Measurements from ENCODE around the gene ACP4. TPM values are rescaled to one million over a fixed set of nuclear protein-coding genes. Genes with fewer than 3 reads are reported as not detected.

Gene ACP4
- total and polyA plus RNA-seq, 2 of the 13 experiments (the other 11 are each of a cell fraction or from before 2014, with no cell fraction given), result 0.08 TPM; not detected in 1

DNA sequence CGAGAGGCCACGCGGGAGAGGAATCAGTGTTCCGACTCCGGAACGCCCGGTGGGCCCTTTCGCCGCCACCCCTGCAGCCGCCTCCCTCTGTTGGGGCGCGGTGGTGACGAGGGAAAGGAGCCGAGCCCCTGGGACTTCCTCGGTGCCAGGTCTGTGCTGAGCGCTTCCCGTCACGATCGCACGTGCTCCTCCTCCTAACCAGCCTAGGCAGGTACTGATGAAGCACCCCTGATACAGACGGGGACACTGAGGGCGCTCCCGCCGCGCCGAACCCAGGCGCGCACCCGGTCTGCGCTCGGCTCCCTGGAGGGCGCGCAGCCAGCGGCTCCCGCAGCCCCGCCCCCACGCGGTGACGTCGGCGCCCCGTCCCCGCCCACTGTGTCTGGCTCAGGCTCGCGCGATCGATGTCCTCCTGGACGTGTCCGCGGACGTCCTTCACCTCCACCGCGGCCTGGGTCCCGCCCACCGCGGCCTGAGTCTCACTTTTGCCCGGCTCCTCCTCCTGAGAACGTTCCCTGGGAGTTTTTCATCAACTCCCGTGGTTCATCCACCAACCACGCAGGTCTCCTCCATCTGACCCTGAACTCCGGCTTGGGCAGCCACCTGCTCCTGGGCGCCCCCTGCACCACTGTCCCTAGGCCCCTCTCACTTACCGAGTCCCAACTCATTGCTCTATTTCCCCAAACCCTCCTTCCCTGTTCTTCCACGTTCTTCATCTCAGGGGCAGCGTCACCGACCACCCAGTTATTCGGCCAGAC lies 45.7 kb downstream of the ACP4 start (continued):
- no peak for TF ChIP-seq POGZ (CRISPR knock-in tag; IDR thresholded peaks at IDR 0.05)
- no peak for TF ChIP-seq KIAA2018 (CRISPR knock-in tag; IDR thresholded peaks at IDR 0.05; ENCODE audit: borderline replicate concordance)
- peak; percentile 53 for TF ChIP-seq PHF8 (CRISPR knock-in tag; IDR thresholded peaks at IDR 0.05)
- TF ChIP-seq FOXA1 (IDR thresholded peaks at IDR 0.05), result no peak
- no peak for TF ChIP-seq FOXA1 (CRISPR knock-in tag; IDR thresholded peaks at IDR 0.05)
- TF ChIP-seq ZSCAN31 (CRISPR knock-in tag; IDR thresholded peaks at IDR 0.05; ENCODE audit: low read depth), result no peak; the same call in 1 of the 2 replicates
- TF ChIP-seq, protein P1, sequence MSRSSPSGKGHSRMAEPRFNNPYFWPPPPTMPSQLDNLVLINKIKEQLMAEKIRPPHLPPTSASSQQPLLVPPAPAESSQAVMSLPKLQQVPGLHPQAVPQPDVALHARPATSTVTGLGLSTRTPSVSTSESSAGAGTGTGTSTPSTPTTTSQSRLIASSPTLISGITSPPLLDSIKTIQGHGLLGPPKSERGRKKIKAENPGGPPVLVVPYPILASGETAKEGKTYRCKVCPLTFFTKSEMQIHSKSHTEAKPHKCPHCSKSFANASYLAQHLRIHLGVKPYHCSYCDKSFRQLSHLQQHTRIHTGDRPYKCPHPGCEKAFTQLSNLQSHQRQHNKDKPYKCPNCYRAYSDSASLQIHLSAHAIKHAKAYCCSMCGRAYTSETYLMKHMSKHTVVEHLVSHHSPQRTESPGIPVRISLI (CRISPR knock-in tag; IDR thresholded peaks at IDR 0.05; ENCODE audit: borderline replicate concordance), result no peak
- no peak for TF ChIP-seq SMAD9 (CRISPR knock-in tag; IDR thresholded peaks at IDR 0.05)
- no peak for TF ChIP-seq ZNF251 (CRISPR knock-in tag; IDR thresholded peaks at IDR 0.05)
- TF ChIP-seq SPEN (CRISPR knock-in tag; IDR thresholded peaks at IDR 0.05; ENCODE audit: low read depth), result peak; percentile 58
- TF ChIP-seq, protein P2, sequence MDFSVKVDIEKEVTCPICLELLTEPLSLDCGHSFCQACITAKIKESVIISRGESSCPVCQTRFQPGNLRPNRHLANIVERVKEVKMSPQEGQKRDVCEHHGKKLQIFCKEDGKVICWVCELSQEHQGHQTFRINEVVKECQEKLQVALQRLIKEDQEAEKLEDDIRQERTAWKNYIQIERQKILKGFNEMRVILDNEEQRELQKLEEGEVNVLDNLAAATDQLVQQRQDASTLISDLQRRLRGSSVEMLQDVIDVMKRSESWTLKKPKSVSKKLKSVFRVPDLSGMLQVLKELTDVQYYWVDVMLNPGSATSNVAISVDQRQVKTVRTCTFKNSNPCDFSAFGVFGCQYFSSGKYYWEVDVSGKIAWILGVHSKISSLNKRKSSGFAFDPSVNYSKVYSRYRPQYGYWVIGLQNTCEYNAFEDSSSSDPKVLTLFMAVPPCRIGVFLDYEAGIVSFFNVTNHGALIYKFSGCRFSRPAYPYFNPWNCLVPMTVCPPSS (IDR thresholded peaks at IDR 0.05), result no peak
- TF ChIP-seq ERF (CRISPR knock-in tag; IDR thresholded peaks at IDR 0.05), result no peak
- TF ChIP-seq ZNF780A (CRISPR knock-in tag; IDR thresholded peaks at IDR 0.05), result no peak
- TF ChIP-seq ZEB1 (IDR thresholded peaks at IDR 0.05; ENCODE audit: insufficient replicate concordance, low read depth), result no peak
- TF ChIP-seq ZNF512 (CRISPR knock-in tag; IDR thresholded peaks at IDR 0.05), result no peak
- 0 out of 2 replicates have a peak, but pooled peaks have one; percentile 47 for TF ChIP-seq CHD2 (IDR thresholded peaks at IDR 0.05; ENCODE audit: low read depth, low read length)
- no peak for TF ChIP-seq DPF2 (CRISPR knock-in tag; IDR thresholded peaks at IDR 0.05; ENCODE audit: borderline replicate concordance, low read depth)
- TF ChIP-seq ZBTB3 (CRISPR knock-in tag; IDR thresholded peaks at IDR 0.05; ENCODE audit: borderline replicate concordance, low read depth), result no peak

Data from HepG2 (cell line).